Measurements from ENCODE around the gene NUPR1.
A peak's percentile ranks its signal among the peaks of the same experiment; 100 is the strongest.
"Not testable (repeated sequence)": the region's sequence is repeated elsewhere in the genome, so short reads cannot be mapped to it uniquely, and the experiment has no call there.

NUPR1 gene

GRCh38 chr16:28566233-28566925 is 27.6 kb upstream of the NUPR1 start:
- not testable (repeated sequence) for H3K27me3 Mint-ChIP-seq; DNase-seq; H3K4me3 Mint-ChIP-seq; ATAC-seq (replicated peaks); H3K27ac Mint-ChIP-seq; H3K9me3 Mint-ChIP-seq
- Mint-ChIP-seq H3K36me3 (peaks cover 26 to 37% of the 10 kb centered on the region in 2 donors), H3K4me1 (peaks cover 13 to 34% of the 10 kb centered on the region in 2 donors)

GRCh38 chr16:28563218-28563617 is 24.4 kb upstream of the NUPR1 start:
- Mint-ChIP-seq H3K27ac (no peak overlapping the region), H3K4me3 (no peak overlapping the region), H3K4me1 (peaks cover 17 to 46% of the 10 kb centered on the region in 2 donors), H3K27me3 (no peaks in the 10 kb centered on the region), H3K36me3 (peaks cover 32 to 50% of the 10 kb centered on the region in 2 donors), H3K9me3 (peaks cover 3 to 7% of the 10 kb centered on the region in 2 donors)
- DNase-seq (no peak), ATAC-seq (replicated peaks) (no peak)

GRCh38 chr16:28562199-28562598 is 23.4 kb upstream of the NUPR1 start:
- H3K27ac Mint-ChIP-seq, result no peak overlapping the region
- ATAC-seq (replicated peaks), result no peak
- peaks cover 31 to 49% of the 10 kb centered on the region in 2 donors for H3K36me3 Mint-ChIP-seq
- peaks cover 14 to 43% of the 10 kb centered on the region in 2 donors for H3K4me1 Mint-ChIP-seq
- no peaks in the 10 kb centered on the region for H3K27me3 Mint-ChIP-seq
- H3K9me3 Mint-ChIP-seq, result peaks cover 3% of the 10 kb centered on the region in 2 donors
- DNase-seq, result no peak
- H3K4me3 Mint-ChIP-seq, result no peak overlapping the region

GRCh38 chr16:28561557-28562187 is 22.9 kb upstream of the NUPR1 start:
- H3K4me3 Mint-ChIP-seq, result no peak overlapping the region
- H3K9me3 Mint-ChIP-seq, result peaks cover 3% of the 10 kb centered on the region in 2 donors
- peaks cover 30 to 49% of the 10 kb centered on the region in 2 donors for H3K36me3 Mint-ChIP-seq
- DNase-seq (no peak), ATAC-seq (replicated peaks) (no peak)
- H3K27ac Mint-ChIP-seq, result no peak overlapping the region
- peaks cover 18 to 47% of the 10 kb centered on the region in 2 donors for H3K4me1 Mint-ChIP-seq
- H3K27me3 Mint-ChIP-seq, result no peaks in the 10 kb centered on the region

- no peak for DNase-seq
- H3K4me3 Mint-ChIP-seq, result no peak overlapping the region
Measured at GRCh38 chr16:28558456-28558855, 19.7 kb upstream of the NUPR1 start.

GRCh38 chr16:28556914-28557320 is 18.1 kb upstream of the NUPR1 start:
- Mint-ChIP-seq H3K27ac (peak overlapping the region; percentile 59), H3K4me3 (no peak overlapping the region), H3K9me3 (no peaks in the 10 kb centered on the region), H3K27me3 (no peaks in the 10 kb centered on the region), H3K36me3 (peaks cover 18 to 24% of the 10 kb centered on the region in 2 donors), H3K4me1 (peaks cover 21 to 49% of the 10 kb centered on the region in 2 donors)
- ATAC-seq (replicated peaks) (no peak), DNase-seq (no peak)

More at GRCh38 chr16:28558456-28558855, 19.7 kb upstream of the NUPR1 start:
- Mint-ChIP-seq H3K27ac (no peak overlapping the region), H3K9me3 (no peaks in the 10 kb centered on the region), H3K27me3 (no peaks in the 10 kb centered on the region), H3K36me3 (peaks cover 18 to 24% of the 10 kb centered on the region in 2 donors), H3K4me1 (peaks cover 21 to 46% of the 10 kb centered on the region in 2 donors)
- no peak for ATAC-seq (replicated peaks)

- Mint-ChIP-seq H3K27me3 (no peaks in the 10 kb centered on the region), H3K9me3 (no peaks in the 10 kb centered on the region), H3K4me3 (no peak overlapping the region), H3K36me3 (peaks cover 18 to 24% of the 10 kb centered on the region in 2 donors), H3K4me1 (peaks cover 19 to 41% of the 10 kb centered on the region in 2 donors), H3K27ac (no peak overlapping the region)
- ATAC-seq (replicated peaks) (peak in 1 of 2 donors; percentile 21), DNase-seq (no peak)
Measured at GRCh38 chr16:28555561-28555960, 16.8 kb upstream of the NUPR1 start.

GRCh38 chr16:28554634-28555423 is 16.1 kb upstream of the NUPR1 start:
- H3K27ac Mint-ChIP-seq, result peak overlapping the region; percentile 95
- H3K9me3 Mint-ChIP-seq, result no peaks in the 10 kb centered on the region
- DNase-seq (no peak), ATAC-seq (replicated peaks) (no peak)
- H3K4me3 Mint-ChIP-seq, result peak overlapping the region; percentile 91 to 94
- H3K36me3 Mint-ChIP-seq, result peaks cover 16 to 23% of the 10 kb centered on the region in 2 donors
- H3K4me1 Mint-ChIP-seq, result peaks cover 18 to 41% of the 10 kb centered on the region in 2 donors
- no peaks in the 10 kb centered on the region for H3K27me3 Mint-ChIP-seq

GRCh38 chr16:28553776-28554633 is 15.2 kb upstream of the NUPR1 start, which contains the start of gene SGF29:
Gene SGF29, plus strand, starts transcription at chr16:28553920. Its CDS starts 27,150 bp downstream, at chr16:28581070.
- Mint-ChIP-seq H3K36me3 (peaks cover 14 to 15% of the 10 kb centered on the region in 2 donors), H3K4me1 (peaks cover 19 to 45% of the 10 kb centered on the region in 2 donors), H3K9me3 (no peaks in the 10 kb centered on the region), H3K4me3 (peak within 1 kb of the TSS; percentile 91 to 94), H3K27me3 (no peaks in the 10 kb centered on the region), H3K27ac (peak within 1 kb of the TSS; percentile 99)
- DNase-seq (peak; percentile 90), ATAC-seq (replicated peaks) (peak; percentile 86 to 87)

- H3K36me3 Mint-ChIP-seq, result no peaks in the 10 kb centered on the region
- no peak for DNase-seq
- no peak overlapping the region for H3K4me3 Mint-ChIP-seq
- H3K27me3 Mint-ChIP-seq, result peaks cover 8 to 15% of the 10 kb centered on the region in 2 donors
- H3K9me3 Mint-ChIP-seq, result no peaks in the 10 kb centered on the region
- ATAC-seq (replicated peaks), result no peak
- H3K27ac Mint-ChIP-seq, result no peak overlapping the region
- peaks cover 3 to 15% of the 10 kb centered on the region in 2 donors for H3K4me1 Mint-ChIP-seq
Measured at GRCh38 chr16:28549301-28549899, 10.6 kb upstream of the NUPR1 start.

- Mint-ChIP-seq H3K4me3 (no peak overlapping the region), H3K27ac (no peak overlapping the region), H3K36me3 (no peaks in the 10 kb centered on the region), H3K4me1 (peaks cover 3 to 15% of the 10 kb centered on the region in 2 donors), H3K27me3 (peaks cover 8 to 16% of the 10 kb centered on the region in 2 donors), H3K9me3 (no peaks in the 10 kb centered on the region)
- ATAC-seq (replicated peaks), result no peak
- DNase-seq, result no peak
Measured at GRCh38 chr16:28548306-28548802, 9.6 kb upstream of the NUPR1 start.

- Mint-ChIP-seq H3K27ac (no peak overlapping the region), H3K4me1 (peaks cover 9 to 16% of the 10 kb centered on the region in 2 donors), H3K4me3 (no peak overlapping the region), H3K36me3 (no peaks in the 10 kb centered on the region), H3K27me3 (peaks cover 8 to 26% of the 10 kb centered on the region in 2 donors), H3K9me3 (no peaks in the 10 kb centered on the region)
- no peak for DNase-seq
- no peak for ATAC-seq (replicated peaks)
Measured at GRCh38 chr16:28546626-28547025, 7.9 kb upstream of the NUPR1 start.

- DNase-seq; H3K4me3 Mint-ChIP-seq; H3K36me3 Mint-ChIP-seq; ATAC-seq (replicated peaks); H3K27ac Mint-ChIP-seq; H3K9me3 Mint-ChIP-seq: not testable (repeated sequence)
- peaks cover 8 to 26% of the 10 kb centered on the region in 2 donors for H3K27me3 Mint-ChIP-seq
- peaks cover 9 to 16% of the 10 kb centered on the region in 2 donors for H3K4me1 Mint-ChIP-seq
Measured at GRCh38 chr16:28545964-28546363, 7.2 kb upstream of the NUPR1 start.
